IMR-90 (cell line): ENCODE results near the gene TTF2. TPM values are rescaled to one million over a fixed set of nuclear protein-coding genes. Genes with fewer than 3 reads are reported as not detected.

ENCODE experiments used
- ATAC-seq: fragments of 200-7000 bp; cut with Tn5 transposase; 2 replicates; pipeline ENCODE4 v1.9.1; 2020; ENCODE audit warnings: low read depth, mild to moderate bottlenecking, moderate library complexity
- BruUV-seq: library from RNA; stranded (reverse); fragments of 400-500 nt; replicated peaks from 2 replicates; lab custom pipeline; 2021; lab: Mats Ljungman, UMichigan
- CTCF ChIA-PET: fragments of 300-600 bp; formaldehyde crosslinking; extraction: SDS; loops from one replicate; lab custom pipeline; 2021; ENCODE audit warnings: antibody characterized with exemption; lab: Yijun Ruan, JAX
- POLR2A ChIA-PET: fragments of 300-600 bp; sonication (Branson Sonifier 250); formaldehyde crosslinking; loops from one replicate; lab custom pipeline; 2022; ENCODE audit warnings: antibody characterized with exemption; ENCODE audit not compliant: unreplicated experiment; lab: Charles Lee
- DNase-seq: peaks from one replicate; pipeline ENCODE4 v3.0.0; 2013
- H2AFZ ChIP-seq: replicated peaks from 2 replicates; pipeline ENCODE3; 2013; ENCODE audit warnings: low read length, mild to moderate bottlenecking; ENCODE audit not compliant: poor library complexity
- H2AK5ac ChIP-seq: 2 replicates; pipeline ENCODE4 v1.6.1; 2013; ENCODE audit warnings: low read depth, low read length, inconsistent platforms
- H2AK9ac ChIP-seq: replicated peaks from 2 replicates; pipeline ENCODE3; 2013; ENCODE audit warnings: mild to moderate bottlenecking, low read depth, low read length, moderate library complexity; ENCODE audit not compliant: poor library complexity
- H2BK120ac ChIP-seq: 2 replicates; pipeline ENCODE4 v1.6.1; 2013; ENCODE audit warnings: low read depth, low read length, inconsistent platforms
- H2BK15ac ChIP-seq: 3 replicates; pipeline ENCODE4 v1.6.1; 2013; ENCODE audit warnings: low read depth, low read length, inconsistent platforms
- H2BK20ac ChIP-seq: 2 replicates; pipeline ENCODE4 v1.6.1; 2013; ENCODE audit warnings: low read depth, mild to moderate bottlenecking, inconsistent platforms, low read length, moderate library complexity
- H2BK5ac ChIP-seq: 2 replicates; pipeline ENCODE4 v1.6.1; 2013; ENCODE audit warnings: mild to moderate bottlenecking, low read depth, low read length, inconsistent platforms; ENCODE audit not compliant: poor library complexity, severe bottlenecking
- H3K14ac ChIP-seq: replicated peaks from 2 replicates; pipeline ENCODE4 v1.6.1; 2013; ENCODE audit warnings: low read depth, low read length, inconsistent platforms
- H3K18ac ChIP-seq: 2 replicates; pipeline ENCODE4 v1.6.1; 2013; ENCODE audit warnings: low read depth, low read length, control low read depth
- H3K23ac ChIP-seq: 2 replicates; pipeline ENCODE4 v1.6.1; 2013; ENCODE audit warnings: low read depth, low read length, inconsistent platforms
- H3K27ac ChIP-seq: 2 replicates; pipeline ENCODE4 v1.5.1; 2013; ENCODE audit warnings: mild to moderate bottlenecking, control low read depth, low read length; ENCODE audit not compliant: insufficient read depth
- H3K27me3 ChIP-seq: 2 replicates; pipeline ENCODE4 v1.6.1; 2013; ENCODE audit warnings: low read length; ENCODE audit not compliant: control insufficient read depth, insufficient read depth
- H3K36me3 ChIP-seq: 2 replicates; pipeline ENCODE4 v1.6.1; 2013; ENCODE audit warnings: low read length, mixed read lengths; ENCODE audit not compliant: control insufficient read depth, insufficient read depth
- H3K4ac ChIP-seq: 2 replicates; pipeline ENCODE4 v1.6.1; 2013; ENCODE audit warnings: low read depth, low read length, inconsistent platforms
- H3K4me1 ChIP-seq: 2 replicates; pipeline ENCODE4 v1.6.1; 2013; ENCODE audit warnings: low read length, mixed read lengths; ENCODE audit not compliant: control insufficient read depth, insufficient read depth
- H3K4me2 ChIP-seq: 2 replicates; pipeline ENCODE4 v1.6.1; 2013; ENCODE audit warnings: low read depth, mild to moderate bottlenecking, control low read depth, low read length, moderate library complexity
- H3K4me3 ChIP-seq: 2 replicates; pipeline ENCODE4 v1.5.1; 2013; ENCODE audit warnings: low read depth, mild to moderate bottlenecking, control low read depth, low read length, moderate library complexity; ENCODE audit not compliant: insufficient read depth
- H3K56ac ChIP-seq: 2 replicates; pipeline ENCODE4 v1.6.1; 2013; ENCODE audit warnings: low read length, inconsistent platforms; ENCODE audit not compliant: insufficient read depth; ENCODE audit errors: extremely low read depth
- H3K79me1 ChIP-seq, 2 experiments: 2 replicates each; pipeline ENCODE4 v1.6.1; 2013; ENCODE audit warnings: low read length in 2 of 2, inconsistent platforms in 1 of 2, low read depth in 1 of 2
- H3K9ac ChIP-seq: 2 replicates; pipeline ENCODE4 v1.6.1; 2013; ENCODE audit warnings: low read depth, low read length, control low read depth
- H3K9me1 ChIP-seq: 2 replicates; pipeline ENCODE4 v1.6.1; 2013; ENCODE audit warnings: low read length, inconsistent platforms; ENCODE audit not compliant: insufficient read depth
- H3K9me3 ChIP-seq: 2 replicates; pipeline ENCODE4 v1.6.1; 2013; ENCODE audit warnings: low read length; ENCODE audit not compliant: control insufficient read depth, insufficient read depth
- H4K20me1 ChIP-seq: 2 replicates; pipeline ENCODE4 v1.6.1; 2013; ENCODE audit warnings: low read length, inconsistent platforms; ENCODE audit not compliant: insufficient read depth
- H4K5ac ChIP-seq: 2 replicates; pipeline ENCODE4 v1.6.1; 2013; ENCODE audit warnings: mild to moderate bottlenecking, low read depth, low read length, control low read depth
- H4K8ac ChIP-seq, 2 experiments: 2 replicates each; pipeline ENCODE4 v1.6.1; 2013; ENCODE audit warnings: low read depth in 2 of 2, low read length in 2 of 2, control low read depth in 1 of 2, inconsistent platforms in 1 of 2
- H4K91ac ChIP-seq: 2 replicates; pipeline ENCODE4 v1.6.1; 2013; ENCODE audit warnings: low read depth, low read length, inconsistent platforms; ENCODE audit not compliant: insufficient read depth
- BHLHE40 ChIP-seq: fragments of 150-350 bp; IDR thresholded peaks from 2 replicates; pipeline ENCODE4 v1.6.1; 2016; ENCODE audit warnings: mild to moderate bottlenecking, low read depth, low read length
- CEBPB ChIP-seq: IDR thresholded peaks from 2 replicates; pipeline ENCODE4 v1.6.1; 2012; ENCODE audit warnings: low read depth, low read length, improper control_type of control experiment
- CHD1 ChIP-seq: IDR thresholded peaks from 2 replicates; pipeline ENCODE4 v1.6.1; 2012; ENCODE audit warnings: low read depth, low read length, improper control_type of control experiment
- CTCF ChIP-seq: conservative IDR thresholded peaks from 2 replicates; pipeline ENCODE4 v1.5.1; 2012; ENCODE audit warnings: mild to moderate bottlenecking, low read depth, low read length, improper control_type of control experiment
- ELK1 ChIP-seq: fragments of 150-350 bp; IDR thresholded peaks from 2 replicates; pipeline ENCODE4 v1.6.1; 2016; ENCODE audit warnings: low read depth, mild to moderate bottlenecking, low read length, moderate library complexity, borderline replicate concordance
- FOS ChIP-seq: fragments of 150-350 bp; IDR thresholded peaks from 2 replicates; pipeline ENCODE4 v1.6.1; 2016; ENCODE audit warnings: low read depth, low read length
- MAFK ChIP-seq: IDR thresholded peaks from 2 replicates; pipeline ENCODE4 v1.6.1; 2012; ENCODE audit warnings: low read depth, low read length, improper control_type of control experiment
- MAZ ChIP-seq: IDR thresholded peaks from 2 replicates; pipeline ENCODE4 v1.6.1; 2012; ENCODE audit warnings: low read depth, mild to moderate bottlenecking, low read length, improper control_type of control experiment, moderate library complexity, borderline replicate concordance
- MXI1 ChIP-seq: IDR thresholded peaks from 2 replicates; pipeline ENCODE4 v1.6.1; 2012; ENCODE audit warnings: low read depth, mild to moderate bottlenecking, low read length, moderate library complexity, borderline replicate concordance
- NFE2L2 ChIP-seq: fragments of 150-350 bp; IDR thresholded peaks from 2 replicates; pipeline ENCODE4 v1.6.1; 2016; ENCODE audit warnings: low read depth, mild to moderate bottlenecking, low read length
- POLR2A ChIP-seq: IDR thresholded peaks from 2 replicates; pipeline ENCODE4 v1.6.1; 2012; ENCODE audit warnings: mild to moderate bottlenecking, low read depth, low read length
- RAD21 ChIP-seq: IDR thresholded peaks from 2 replicates; pipeline ENCODE4 v1.6.1; 2012; ENCODE audit warnings: low read length, improper control_type of control experiment
- RCOR1 ChIP-seq: IDR thresholded peaks from 2 replicates; pipeline ENCODE4 v1.6.1; 2012; ENCODE audit warnings: mild to moderate bottlenecking, low read length, improper control_type of control experiment; ENCODE audit not compliant: insufficient replicate concordance
- RFX5 ChIP-seq: IDR thresholded peaks from 2 replicates; pipeline ENCODE4 v1.8.0; 2012; ENCODE audit warnings: low read depth, mild to moderate bottlenecking, low read length, moderate library complexity
- SMC3 ChIP-seq: fragments of 150-350 bp; IDR thresholded peaks from 2 replicates; pipeline ENCODE4 v1.6.1; 2016; ENCODE audit warnings: low read depth, mild to moderate bottlenecking, antibody characterized with exemption, low read length, moderate library complexity
- USF2 ChIP-seq: fragments of 150-350 bp; IDR thresholded peaks from 2 replicates; pipeline ENCODE4 v1.6.1; 2017; ENCODE audit warnings: mild to moderate bottlenecking, antibody characterized with exemption, low read length, low read depth
- WGBS, 2 experiments: methylation state at CpG; one replicate each; pipeline versions ENCODE4 v1.1.5 to v1.1.7; 2013; ENCODE audit warnings: missing lambda C conversion rate in 2 of 2; ENCODE audit not compliant: insufficient read length in 1 of 2; ENCODE audit errors: extremely low coverage in 2 of 2; 5-methylcytosine and 5-hydroxymethylcytosine counted together
- dilution Hi-C: fragments of 300-500 bp; cut with HindIII; formaldehyde crosslinking; loops from one replicate; pipeline ENCODE4 v1.14.3; 2018; ENCODE audit warnings: low sequenced_read_pairs; ENCODE audit not compliant: unreplicated experiment
- in situ Hi-C: fragments of 300-500 bp; cut with MboI; formaldehyde crosslinking; loops from 3 replicates; pipeline ENCODE4 v1.14.3; 2019; ENCODE audit warnings: low sequenced_read_pairs, inconsistent platforms, mixed read lengths
- intact Hi-C: fragments of 100-400 bp; cut with micrococcal nuclease; formaldehyde crosslinking; loops from 2 replicates; pipeline ENCODE4 v1.10.0; 2022
- polyA plus RNA-seq, 3 experiments: library from polyadenylated mRNA; depleted of rRNA; stranded (reverse); fragments of >200 nt; gene quantifications; 2 replicates each; pipeline ENCODE4 v1.2.3, GENCODE V29; 2012; ENCODE audit warnings: low replicate concordance in 1 of 3
- total RNA-seq: library from RNA; depleted of rRNA; stranded (reverse); fragments of >200 nt; gene quantifications from 2 replicates; pipeline ENCODE4 v1.2.3, GENCODE V29; 2012

TTF2 gene
- total and polyA plus RNA-seq, 2 of the 4 experiments (the other 2 are of a cell fraction), result 11.5 to 14.7 TPM

GRCh38 chr1:117077267-117077666, 17.1 kb downstream of the TTF2 start:
- intact Hi-C loops, result loop anchor here (10.0 kb wide), 1 partner anchor 818 kb away; no protein-coding TSS in a partner anchor
- POLR2A ChIA-PET, result no interaction called here
- in situ Hi-C loops, result loop anchor here (5.0 to 10.0 kb wide), 2 partner anchors 48 to 205 kb away; partner anchors contain the start of gene TRIM45

More at GRCh38 chr1:117077267-117077666, 17.1 kb downstream of the TTF2 start:
- no peak overlapping the region for H4K5ac ChIP-seq
- H3K4me2 ChIP-seq, result no peak overlapping the region
- H2AK5ac ChIP-seq, result no peak overlapping the region
- no peak for TF ChIP-seq RAD21
- no peak for TF ChIP-seq ELK1
- peak; percentile 18 for TF ChIP-seq RCOR1
- no peak for TF ChIP-seq USF2
- peak; percentile 83 for TF ChIP-seq CEBPB
- no peak for TF ChIP-seq CTCF
- peak; percentile 85 for TF ChIP-seq MAFK
- peak; percentile 50 for TF ChIP-seq NFE2L2
- TF ChIP-seq POLR2A, result no peak
- TF ChIP-seq FOS, result peak; percentile 74
- TF ChIP-seq RFX5, result peak; percentile 67; the same call in 1 of the 2 replicates
- TF ChIP-seq MXI1, result no peak
- no peak for TF ChIP-seq MAZ
- no peak for TF ChIP-seq CHD1
- TF ChIP-seq SMC3, result no peak
- peak; percentile 20; the same call in 1 of the 2 replicates for TF ChIP-seq BHLHE40
- H3K9me3 ChIP-seq, result no peaks in the 10 kb centered on the region
- H4K91ac ChIP-seq, result no peak overlapping the region
- no peak overlapping the region for H3K56ac ChIP-seq
- peaks cover 13% of the 10 kb centered on the region for H3K9me1 ChIP-seq
- no peaks in the 10 kb centered on the region for H3K27me3 ChIP-seq
- no peak overlapping the region for H2BK5ac ChIP-seq
- no peak overlapping the region for H3K14ac ChIP-seq
- H4K8ac ChIP-seq, result no peak overlapping the region
- no peak overlapping the region for H2BK20ac ChIP-seq
- ATAC-seq, result peak; percentile 92
- CTCF ChIA-PET, result interaction anchor here (0.8 to 1.5 kb wide), 3 partner anchors 16 to 49 kb away, joined by 3 to 11 read pairs (median 3); no protein-coding TSS in a partner anchor
- BruUV-seq, result no TSS peak
- H3K9ac ChIP-seq, result no peak overlapping the region
- peak overlapping the region; percentile 13; the same call in 1 of the 3 replicates for H2BK15ac ChIP-seq
- H3K79me1 ChIP-seq, result peaks cover 0 to 4% of the 10 kb centered on the region in 2 experiments; a peak in 1 of 4 replicates
- no peak overlapping the region for H3K4me3 ChIP-seq
- H2BK120ac ChIP-seq, result no peak overlapping the region
- no peak overlapping the region for H2AFZ ChIP-seq
- no peak overlapping the region for H3K27ac ChIP-seq
- no peak overlapping the region for H3K23ac ChIP-seq
- H3K4ac ChIP-seq, result no peak overlapping the region
- H3K36me3 ChIP-seq, result peaks cover 11% of the 10 kb centered on the region
- peaks cover 3% of the 10 kb centered on the region for H3K4me1 ChIP-seq
- peak; percentile 96 for DNase-seq
- dilution Hi-C loops, result no loop called here
- no peaks in the 10 kb centered on the region for H4K20me1 ChIP-seq
- 60% methylated on average over 1 of the region's 3 CpGs; no CpG with 5 or more reads in 1 of the 2 experiments for WGBS, 2 experiments
- no peak overlapping the region for H3K18ac ChIP-seq
- H2AK9ac ChIP-seq, result no peak overlapping the region
